Central memory CD4-positive, alpha-beta T cell (primary cell): Measurements from ENCODE around the gene SEZ6.

ENCODE experiments used
- DNase-seq: peaks from one replicate; pipeline ENCODE4 v3.0.0; 2022

SEZ6 gene

GRCh38 chr17:28928061-28928460 lies 77.8 kb downstream of the SEZ6 start:
- no peak for DNase-seq

GRCh38 chr17:28926786-28927185 lies 79.0 kb downstream of the SEZ6 start:
- no peak for DNase-seq

DNA sequence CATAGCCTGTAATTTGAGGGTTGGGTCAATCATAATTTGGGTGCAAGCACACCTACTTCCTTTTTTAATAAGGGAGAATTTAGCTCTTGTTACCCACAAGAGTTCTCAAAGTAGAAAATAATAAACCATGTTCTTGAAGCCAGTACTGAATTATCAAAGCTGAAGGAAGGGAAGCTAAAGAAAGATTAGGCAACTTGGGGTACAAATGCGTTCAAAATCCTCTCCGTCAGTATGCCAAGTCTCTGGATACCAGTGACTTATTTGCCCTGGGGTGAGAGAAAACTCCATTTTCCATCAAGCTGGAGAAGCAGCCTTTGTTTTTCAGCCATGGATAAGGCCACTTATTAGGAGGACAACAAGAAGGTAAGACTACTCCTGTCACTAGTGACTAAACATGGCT lies 79.5 kb downstream of the SEZ6 start:
- DNase-seq: no peak

- peak; percentile 90 for DNase-seq
These were observed 79.9 kb downstream of the SEZ6 start for GRCh38 chr17:28925912-28926365.

DNA sequence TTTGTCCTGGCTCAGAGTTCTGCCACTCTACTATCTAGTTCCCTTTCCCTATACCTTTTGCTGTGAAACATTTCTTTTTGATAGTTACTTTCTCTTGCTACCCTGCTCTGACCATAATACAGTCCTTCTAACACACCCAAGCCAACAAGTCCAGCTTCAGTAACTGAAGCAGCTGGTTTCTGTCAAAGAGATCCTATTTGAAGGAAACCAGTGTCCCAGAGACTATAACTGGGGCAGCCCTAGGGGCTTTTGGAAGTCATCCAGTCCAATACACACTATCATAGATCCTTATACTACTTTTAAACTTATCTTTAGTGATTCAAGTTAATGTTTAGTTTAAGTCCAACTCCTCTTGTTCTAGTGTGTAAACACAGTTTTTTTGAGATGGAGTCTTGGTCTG lies 85.6 kb downstream of the SEZ6 start:
- no peak for DNase-seq

DNA sequence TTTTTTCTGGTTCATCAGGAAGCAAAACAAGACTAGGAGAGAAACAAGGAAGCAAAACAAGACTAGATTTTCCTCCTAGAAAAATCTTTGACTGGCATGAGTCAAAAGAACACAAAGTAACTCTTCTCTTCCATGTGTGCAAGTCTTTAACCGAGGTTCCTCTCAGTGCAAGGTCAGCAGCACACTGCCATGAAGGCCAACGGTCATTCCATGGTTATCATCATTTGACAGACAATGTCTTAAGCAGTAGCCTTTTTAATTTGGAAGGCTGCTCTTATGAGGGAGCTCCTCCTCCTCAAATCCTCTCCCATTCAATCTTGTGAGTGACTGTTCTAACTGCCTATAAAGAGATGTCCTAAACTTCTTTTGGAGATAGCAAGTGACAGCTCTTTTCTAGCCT lies 87.5 kb downstream of the SEZ6 start:
- DNase-seq: no peak

DNA sequence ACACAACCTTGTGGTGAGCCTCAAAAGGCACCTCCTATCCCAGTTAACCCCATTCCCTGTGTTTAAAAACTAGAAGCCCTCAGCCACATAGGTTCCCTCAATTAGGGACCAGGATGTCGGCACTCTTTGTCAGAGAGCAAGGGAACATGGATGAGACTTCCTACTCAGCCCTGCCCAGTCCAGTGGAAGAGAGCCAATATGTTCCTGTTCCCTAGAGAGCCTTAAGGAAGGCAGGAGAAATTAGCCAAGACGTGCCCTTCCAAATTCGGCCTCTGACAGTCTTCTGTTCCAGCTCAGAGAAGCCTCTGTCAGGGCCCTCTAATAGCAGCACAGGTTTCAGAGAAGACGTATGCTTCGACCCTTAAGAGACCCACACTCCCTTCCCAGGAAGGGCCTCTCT lies 88.4 kb downstream of the SEZ6 start:
- no peak for DNase-seq

DNA sequence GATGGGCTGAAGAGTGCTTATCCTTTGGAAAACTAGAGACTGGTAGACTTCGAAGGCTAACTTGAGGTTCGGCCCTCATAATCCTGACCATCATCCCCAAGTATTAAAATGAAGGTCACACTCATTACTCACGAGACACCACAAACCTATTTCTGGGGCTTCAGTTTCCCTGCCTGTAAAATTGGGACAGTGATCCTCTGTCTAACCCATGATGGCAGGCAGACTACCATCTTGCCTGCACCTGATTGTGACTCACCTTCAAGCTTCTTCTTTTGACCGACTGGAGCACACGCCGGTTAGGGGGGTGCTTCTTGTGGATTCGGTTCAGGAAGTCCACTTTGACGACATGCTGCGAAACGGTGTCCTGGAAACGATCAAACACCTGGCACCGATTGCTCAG lies 88.8 kb downstream of the SEZ6 start:
- DNase-seq: no peak

GRCh38 chr17:28916302-28916934 lies 89.4 kb downstream of the SEZ6 start:
- peak; percentile 29 for DNase-seq

DNA sequence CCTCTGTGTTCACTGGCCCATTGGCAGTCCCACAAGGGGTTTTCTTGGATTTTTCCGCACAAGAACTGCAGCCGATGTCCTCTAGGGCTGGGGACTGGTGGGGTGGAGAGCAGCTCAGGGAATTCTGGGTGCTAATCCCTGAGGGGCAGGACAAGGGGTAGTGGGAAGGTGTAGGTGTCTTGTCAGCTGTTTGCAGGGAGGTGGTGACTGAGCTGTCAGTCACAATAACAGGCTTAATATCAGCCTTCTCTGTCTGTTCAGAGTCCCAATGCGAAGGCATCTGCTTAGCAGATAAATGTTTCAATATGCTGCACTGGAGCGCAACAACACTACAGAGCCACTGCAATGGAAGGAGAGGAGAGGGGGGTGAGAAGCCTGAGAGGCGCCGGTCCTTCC lies 92.9 kb downstream of the SEZ6 start:
- no peak for DNase-seq

GRCh38 chr17:28912281-28912937 lies 93.4 kb downstream of the SEZ6 start:
- no peak for DNase-seq

DNA sequence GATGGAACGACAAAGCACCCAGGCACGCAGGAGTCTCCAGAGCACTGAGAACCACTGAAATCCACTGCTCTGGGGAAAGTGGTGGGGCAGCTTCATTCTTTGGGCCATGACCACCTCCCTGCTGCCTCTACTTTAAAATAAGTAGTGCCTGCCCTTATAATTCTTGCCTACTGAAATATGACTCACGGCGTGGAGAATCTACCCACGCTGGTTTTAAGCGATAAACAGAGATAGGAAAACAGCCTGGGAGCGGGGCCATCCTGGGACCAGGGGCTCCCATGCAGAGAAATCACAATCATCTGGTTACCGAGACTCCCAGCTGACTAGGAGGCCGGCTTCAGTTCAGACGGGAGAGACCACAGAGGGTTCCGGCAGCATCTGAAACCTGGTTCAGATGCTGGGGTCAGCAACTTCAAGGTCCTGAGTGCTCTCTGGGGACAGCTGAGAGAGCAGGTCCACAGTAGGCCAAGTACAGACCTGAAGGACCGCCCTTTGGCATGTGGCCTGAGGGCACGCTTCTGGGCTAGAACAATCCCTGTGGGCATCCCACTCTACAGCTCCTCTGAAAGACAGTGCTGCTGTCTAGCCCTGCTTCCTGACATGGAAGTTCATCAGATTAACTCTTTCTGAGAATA lies 94.3 kb downstream of the SEZ6 start:
- DNase-seq: no peak

GRCh38 chr17:28910534-28910933 lies 95.3 kb downstream of the SEZ6 start:
- DNase-seq: no peak

DNA sequence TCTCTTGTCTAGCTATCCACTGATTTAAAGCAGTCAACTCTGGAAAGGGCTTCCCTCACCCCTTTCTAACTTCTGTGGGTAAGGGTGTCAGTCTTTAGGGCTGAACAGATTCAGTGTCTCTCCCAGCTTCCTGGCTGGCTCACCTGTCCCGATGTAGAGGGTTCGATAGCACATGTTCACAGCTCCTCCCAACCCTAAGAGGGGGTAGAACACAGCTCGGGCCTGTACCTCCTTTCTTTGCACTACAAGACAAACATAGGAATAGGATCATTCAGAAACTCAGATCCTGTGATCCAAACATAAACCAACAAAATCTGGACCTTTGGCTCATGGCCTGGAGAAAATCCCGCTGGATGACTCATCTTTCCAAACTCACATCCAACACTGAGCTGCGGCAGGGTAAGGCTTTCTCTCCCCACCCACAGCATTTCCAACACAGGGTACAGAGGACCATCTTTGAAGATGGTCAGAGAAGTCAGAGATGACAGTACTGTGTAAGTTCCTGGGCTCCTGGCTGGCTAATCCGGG lies 97.1 kb downstream of the SEZ6 start:
- no peak for DNase-seq

DNA sequence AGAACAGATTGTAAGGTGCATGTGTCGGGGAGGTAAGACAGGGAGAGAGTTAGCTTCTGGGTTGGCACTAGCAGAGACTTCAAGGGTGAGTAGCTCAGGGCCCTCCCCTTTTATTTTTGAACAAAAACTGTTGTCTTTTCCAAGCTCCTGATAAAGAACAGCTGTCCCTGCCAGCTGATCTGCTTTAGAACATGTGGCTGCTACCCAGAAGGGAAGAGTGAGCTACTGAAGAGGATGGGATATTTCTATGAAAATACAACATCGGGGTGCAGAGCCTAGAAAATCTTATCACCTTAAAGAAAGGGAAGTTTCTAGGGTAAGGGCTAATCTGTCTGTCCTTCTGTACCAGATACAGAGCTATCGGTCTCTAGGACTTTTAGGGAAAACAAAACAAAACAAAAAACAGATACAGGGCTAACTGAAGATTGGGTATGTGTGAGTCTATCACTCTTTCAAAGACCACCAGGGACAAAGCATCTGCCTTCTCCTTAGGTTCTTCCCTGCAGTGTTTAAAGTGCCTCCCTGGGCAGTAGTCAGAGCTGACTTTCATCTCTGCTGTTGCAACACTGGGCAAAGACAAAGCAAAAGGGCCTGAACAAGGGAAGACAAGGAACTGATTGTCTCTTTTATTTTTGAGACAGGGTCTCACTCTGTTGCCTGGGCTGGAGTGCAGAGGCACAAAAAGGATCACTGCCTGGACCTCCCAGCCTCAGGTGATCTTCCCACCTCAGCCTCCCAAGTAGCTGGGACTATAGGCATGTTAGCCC lies 97.9 kb downstream of the SEZ6 start:
- DNase-seq: no peak

- DNase-seq: no peak
These were observed 99.0 kb downstream of the SEZ6 start for GRCh38 chr17:28906706-28907438.

DNA sequence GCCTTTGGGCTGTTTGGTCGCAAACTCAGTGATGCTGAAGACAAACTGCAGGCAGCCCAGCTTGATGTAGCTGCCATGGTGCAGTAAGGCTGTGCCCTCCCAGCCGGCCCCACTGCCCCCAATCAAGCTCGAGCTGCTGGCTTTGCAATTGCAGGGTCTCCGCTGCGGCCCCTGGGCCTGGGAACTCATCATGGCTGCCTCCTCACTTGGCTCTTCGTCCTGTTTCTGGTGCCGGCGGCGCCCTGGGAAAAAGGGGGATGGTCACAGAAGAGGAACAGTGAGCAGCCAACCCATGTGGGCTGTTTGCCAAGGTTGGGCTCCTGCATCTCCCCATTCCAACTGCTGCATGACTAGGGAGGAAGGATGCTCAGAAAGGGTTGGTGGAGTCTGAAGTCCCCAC lies 99.6 kb downstream of the SEZ6 start:
- no peak for DNase-seq
